HG02610 (cell line): ENCODE results near the gene LUC7L2.
"Not testable (repeated sequence)": the region's sequence is repeated elsewhere in the genome, so short reads cannot be mapped to it uniquely, and the experiment has no call there.

Experiments used
- ATAC-seq: cut with Tn5 transposase; IDR thresholded peaks from one replicate; pipeline ENCODE4 v1.9.1; 2021; ENCODE audit warnings: mild to moderate bottlenecking, moderate library complexity; ENCODE audit not compliant: unreplicated experiment

LUC7L2 gene

DNA sequence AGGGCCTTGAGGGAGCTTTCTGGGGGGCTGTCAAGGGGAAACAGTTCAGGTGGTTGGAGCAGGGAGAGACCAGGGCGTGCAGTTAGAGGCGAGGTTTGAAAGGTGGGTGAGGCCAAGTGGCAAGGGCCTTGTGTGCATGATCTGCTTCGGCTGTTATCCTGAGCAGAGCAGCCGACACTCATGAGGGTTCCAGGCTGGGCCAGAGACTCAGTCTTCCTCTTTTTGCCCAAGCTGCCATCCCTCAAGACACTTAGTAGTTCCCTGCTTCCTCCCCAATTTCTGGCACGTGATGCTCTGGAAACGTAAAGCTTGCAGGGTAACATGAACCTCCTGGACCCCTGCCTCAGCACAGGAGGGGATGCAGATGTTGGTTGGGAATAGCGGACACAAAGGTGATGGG, 79.7 kb downstream of the LUC7L2 start:
- ATAC-seq, result no peak

- ATAC-seq, result no peak
Observed at GRCh38 chr7:139441961-139442360, 82.3 kb downstream of the LUC7L2 start.

GRCh38 chr7:139446051-139446890, 86.6 kb downstream of the LUC7L2 start:
- ATAC-seq, result no peak

DNA sequence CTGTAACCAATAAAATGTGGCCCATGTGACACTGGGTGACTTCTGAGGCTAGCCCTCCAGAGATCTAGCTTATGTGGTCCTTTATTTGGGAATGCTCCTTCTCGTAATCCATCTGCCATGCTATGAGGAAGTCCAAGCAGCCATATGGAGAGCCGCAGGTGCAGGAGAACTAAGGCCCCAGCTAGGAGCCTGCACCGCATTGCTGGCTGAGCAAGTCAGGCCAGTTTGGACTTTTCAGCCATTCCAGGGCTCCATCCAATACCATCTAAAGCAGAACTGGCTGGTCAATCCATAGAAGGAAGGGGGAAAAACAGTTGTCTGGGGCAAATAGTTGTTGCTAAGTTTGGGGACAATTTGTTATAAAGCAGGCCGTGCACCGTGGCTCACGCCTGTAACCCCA, 91.2 kb downstream of the LUC7L2 start:
- no peak for ATAC-seq

DNA sequence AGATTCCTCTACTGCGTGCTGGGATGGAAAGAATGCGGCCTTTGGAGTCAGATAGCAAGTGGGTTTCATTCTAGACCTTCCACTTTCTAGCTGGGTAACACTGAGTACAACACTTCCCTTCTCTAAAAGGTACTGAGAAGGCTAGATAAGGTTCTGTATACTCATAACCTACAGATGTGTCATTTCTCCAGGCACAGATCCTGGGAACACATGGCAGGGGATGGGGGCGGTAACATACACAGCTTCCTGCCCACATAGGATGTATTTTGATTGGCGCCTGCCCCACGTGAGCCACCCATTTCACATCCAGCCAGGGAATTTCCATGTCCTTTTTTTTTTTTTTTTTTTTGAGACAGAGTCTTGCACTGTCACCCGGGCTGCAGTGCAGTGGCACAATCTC, 91.9 kb downstream of the LUC7L2 start:
- ATAC-seq, result no peak

- ATAC-seq, result no peak
Observed at GRCh38 chr7:139452958-139453672, 93.4 kb downstream of the LUC7L2 start.

- no peak for ATAC-seq
Observed at GRCh38 chr7:139453673-139454321, 94.1 kb downstream of the LUC7L2 start.

DNA sequence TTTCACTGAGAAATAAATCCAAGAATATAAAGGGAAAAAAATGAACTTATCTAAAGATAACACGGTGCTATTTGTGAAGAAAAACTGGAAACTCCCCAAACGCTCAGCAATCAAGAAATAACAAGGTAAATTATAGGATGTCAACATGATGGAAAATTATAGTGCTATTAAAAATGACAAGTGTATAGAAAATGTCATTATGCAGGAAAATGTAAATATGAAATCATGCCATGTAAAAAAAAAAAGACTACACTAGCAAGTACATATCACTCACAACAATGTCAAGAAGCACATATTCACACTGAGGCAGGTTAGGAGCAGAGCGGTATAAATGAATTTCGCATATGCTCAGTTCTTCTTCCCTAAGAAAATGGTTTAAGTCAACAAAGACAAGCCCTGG, 96.1 kb downstream of the LUC7L2 start:
- ATAC-seq, result no peak

- no peak for ATAC-seq
Observed at GRCh38 chr7:139456511-139456910, 96.8 kb downstream of the LUC7L2 start.

GRCh38 chr7:139457153-139457946, 97.7 kb downstream of the LUC7L2 start:
- no peak for ATAC-seq

- ATAC-seq, result not testable (repeated sequence)
Observed at GRCh38 chr7:139463421-139463820, 103.7 kb downstream of the LUC7L2 start.

GRCh38 chr7:139464511-139464910, 104.8 kb downstream of the LUC7L2 start:
- not testable (repeated sequence) for ATAC-seq

- not testable (repeated sequence) for ATAC-seq
Observed at GRCh38 chr7:139465072-139465471, 105.4 kb downstream of the LUC7L2 start.

GRCh38 chr7:139467729-139468128, 108.0 kb downstream of the LUC7L2 start:
- ATAC-seq, result not testable (repeated sequence)

GRCh38 chr7:139468281-139468680, 108.6 kb downstream of the LUC7L2 start:
- not testable (repeated sequence) for ATAC-seq

DNA sequence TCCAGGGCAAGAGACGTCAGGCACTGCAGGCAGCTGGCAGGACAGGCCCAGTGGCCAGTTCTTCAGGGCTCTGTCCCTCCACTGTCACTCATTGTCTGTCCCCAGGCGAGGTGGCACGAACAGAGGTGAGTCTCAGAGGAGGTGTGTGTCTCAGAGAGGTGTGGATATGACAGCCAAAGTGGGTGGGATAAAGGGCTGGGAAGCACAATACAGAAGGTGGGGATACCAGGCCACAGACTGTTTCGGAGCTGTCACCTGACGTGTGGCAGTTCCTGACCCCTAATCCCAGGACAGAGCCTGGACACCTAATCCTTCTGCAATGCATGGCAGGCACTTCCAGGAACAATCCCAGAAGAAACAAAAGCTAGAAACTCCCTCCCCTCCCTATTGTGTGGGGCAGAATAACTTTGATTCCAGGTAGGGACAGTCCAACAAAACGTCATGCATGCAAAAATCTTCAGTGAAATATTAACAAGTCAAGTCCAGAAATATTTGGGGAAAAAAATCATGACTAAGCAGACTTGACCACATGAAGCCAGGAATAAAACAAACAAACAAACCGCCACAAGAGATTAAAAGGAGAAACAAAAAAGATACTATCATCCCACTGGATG, 112.2 kb downstream of the LUC7L2 start:
- ATAC-seq, result no peak
